ENCODE measurements around the gene FYCO1. TPM values are rescaled to one million over a fixed set of nuclear protein-coding genes. Genes with fewer than 3 reads are reported as not detected.

The FYCO1 gene
- total and polyA plus RNA-seq, 10 of the 15 experiments (the other 5 are each of a cell fraction or from before 2014, with no cell fraction given), result 1.5 to 8.4 (median 6.5) TPM

- no TSS peak for BruUV-seq (replicated peaks)
- H3K9ac ChIP-seq (ENCODE audit: control insufficient read depth, insufficient read depth, low read length), result no peak overlapping the region
- POLR2A ChIA-PET, result interaction anchor here (0.9 kb wide), 1 partner anchor 26 kb away, joined by 3 read pairs; no protein-coding TSS in a partner anchor
- 90% methylated on average over 11 of the region's 11 CpGs for WGBS (ENCODE audit: insufficient coverage, insufficient replicate concordance, low lambda C conversion rate, missing lambda C conversion rate)
- no peaks in the 10 kb centered on the region for H3K9me3 ChIP-seq (replicated peaks; ENCODE audit: control insufficient read depth, insufficient read depth, low read length)
- ATAC-seq, result no peak
- no peak for FAIRE-seq
- no peaks in the 10 kb centered on the region for H3K79me2 ChIP-seq (ENCODE audit: control insufficient read depth, insufficient read depth, low read length)
- RAD21 ChIA-PET (ENCODE audit: unreplicated experiment), result no interaction called here
- H3K4me1 ChIP-seq (ENCODE audit: control insufficient read depth, insufficient read depth, low read length), result no peaks in the 10 kb centered on the region
- SMC1A ChIA-PET (ENCODE audit: uncharacterized antibody, unreplicated experiment), result no interaction called here
- H4K20me1 ChIP-seq (ENCODE audit: control insufficient read depth, insufficient read depth), result no peaks in the 10 kb centered on the region
- in situ Hi-C loops (cut with MboI), result no loop called here
- intact Hi-C loops (cut with micrococcal nuclease; ENCODE audit: unreplicated experiment), result no loop called here
- no peak for DNase-seq (ENCODE audit: low read depth, low spot score)
- H3K4me2 ChIP-seq (ENCODE audit: control insufficient read depth, insufficient read depth), result no peak overlapping the region
- no peak overlapping the region for H3K27ac ChIP-seq (ENCODE audit: control insufficient read depth, insufficient read depth)
- H3K36me3 ChIP-seq (ENCODE audit: control insufficient read depth in 2 of 2, insufficient read depth in 2 of 2, low read length in 1 of 2), result peaks cover 21 to 41% of the 10 kb centered on the region in 2 experiments
- no peaks in the 10 kb centered on the region for H3K27me3 ChIP-seq (replicated peaks in 1 of 2; ENCODE audit: control insufficient read depth in 2 of 2, insufficient read depth in 2 of 2, low read length in 1 of 2)
- no peak overlapping the region for H2AFZ ChIP-seq (ENCODE audit: control insufficient read depth, low read depth, low read length)
- no peak overlapping the region for H3K4me3 ChIP-seq
- CTCF ChIA-PET, result no interaction called here
- TF ChIP-seq, protein P1, sequence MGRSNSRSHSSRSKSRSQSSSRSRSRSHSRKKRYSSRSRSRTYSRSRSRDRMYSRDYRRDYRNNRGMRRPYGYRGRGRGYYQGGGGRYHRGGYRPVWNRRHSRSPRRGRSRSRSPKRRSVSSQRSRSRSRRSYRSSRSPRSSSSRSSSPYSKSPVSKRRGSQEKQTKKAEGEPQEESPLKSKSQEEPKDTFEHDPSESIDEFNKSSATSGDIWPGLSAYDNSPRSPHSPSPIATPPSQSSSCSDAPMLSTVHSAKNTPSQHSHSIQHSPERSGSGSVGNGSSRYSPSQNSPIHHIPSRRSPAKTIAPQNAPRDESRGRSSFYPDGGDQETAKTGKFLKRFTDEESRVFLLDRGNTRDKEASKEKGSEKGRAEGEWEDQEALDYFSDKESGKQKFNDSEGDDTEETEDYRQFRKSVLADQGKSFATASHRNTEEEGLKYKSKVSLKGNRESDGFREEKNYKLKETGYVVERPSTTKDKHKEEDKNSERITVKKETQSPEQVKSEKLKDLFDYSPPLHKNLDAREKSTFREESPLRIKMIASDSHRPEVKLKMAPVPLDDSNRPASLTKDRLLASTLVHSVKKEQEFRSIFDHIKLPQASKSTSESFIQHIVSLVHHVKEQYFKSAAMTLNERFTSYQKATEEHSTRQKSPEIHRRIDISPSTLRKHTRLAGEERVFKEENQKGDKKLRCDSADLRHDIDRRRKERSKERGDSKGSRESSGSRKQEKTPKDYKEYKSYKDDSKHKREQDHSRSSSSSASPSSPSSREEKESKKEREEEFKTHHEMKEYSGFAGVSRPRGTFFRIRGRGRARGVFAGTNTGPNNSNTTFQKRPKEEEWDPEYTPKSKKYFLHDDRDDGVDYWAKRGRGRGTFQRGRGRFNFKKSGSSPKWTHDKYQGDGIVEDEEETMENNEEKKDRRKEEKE (IDR thresholded peaks at IDR 0.05), result no peak
- TF ChIP-seq MTA3 (IDR thresholded peaks at IDR 0.05; ENCODE audit: borderline replicate concordance, low read length), result no peak
- TF ChIP-seq TCF12 (IDR thresholded peaks at IDR 0.05; ENCODE audit: low read depth, low read length), result no peak
- no peak for TF ChIP-seq JUND (IDR thresholded peaks at IDR 0.05; ENCODE audit: low read depth, low read length)
- no peak for TF ChIP-seq REST (IDR thresholded peaks at IDR 0.05; ENCODE audit: low read depth, low read length)
- TF ChIP-seq SKIL (IDR thresholded peaks at IDR 0.05; ENCODE audit: low read depth, poor library complexity, severe bottlenecking), result no peak
- no peak for TF ChIP-seq RUNX3 (IDR thresholded peaks at IDR 0.05; ENCODE audit: low read length)
- no peak for TF ChIP-seq PAX5 (IDR thresholded peaks at IDR 0.05; ENCODE audit: borderline replicate concordance, low read depth, low read length)
- TF ChIP-seq RELA (IDR thresholded peaks at IDR 0.05; ENCODE audit: borderline replicate concordance, partially characterized antibody), result no peak
- no peak for TF ChIP-seq SUPT20H (IDR thresholded peaks at IDR 0.05; ENCODE audit: borderline replicate concordance, control insufficient read depth, low read depth, low read length)
- no peak for TF ChIP-seq HDAC2 (IDR thresholded peaks at IDR 0.05)
- TF ChIP-seq, protein P2, sequence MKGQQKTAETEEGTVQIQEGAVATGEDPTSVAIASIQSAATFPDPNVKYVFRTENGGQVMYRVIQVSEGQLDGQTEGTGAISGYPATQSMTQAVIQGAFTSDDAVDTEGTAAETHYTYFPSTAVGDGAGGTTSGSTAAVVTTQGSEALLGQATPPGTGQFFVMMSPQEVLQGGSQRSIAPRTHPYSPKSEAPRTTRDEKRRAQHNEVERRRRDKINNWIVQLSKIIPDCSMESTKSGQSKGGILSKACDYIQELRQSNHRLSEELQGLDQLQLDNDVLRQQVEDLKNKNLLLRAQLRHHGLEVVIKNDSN (IDR thresholded peaks at IDR 0.05; ENCODE audit: borderline replicate concordance, extremely low read length, insufficient read depth, low read depth, low read length), result no peak
- TF ChIP-seq NFXL1 (IDR thresholded peaks at IDR 0.05; ENCODE audit: borderline replicate concordance), result no peak
- TF ChIP-seq NR2C2 (IDR thresholded peaks at IDR 0.05; ENCODE audit: borderline replicate concordance, control insufficient read depth, insufficient read length, low read depth), result no peak
- TF ChIP-seq SMAD1 (IDR thresholded peaks at IDR 0.05; ENCODE audit: low read depth, partially characterized antibody), result no peak
Observed at GRCh38 chr3:45955017-45955647, 40.5 kb downstream of the FYCO1 start.

Measured in GM12878 (cell line).